Subcutaneous abdominal adipose tissue (tissue), 5 donors: Measurements from ENCODE around the gene TTLL4.
A peak's percentile ranks its signal among the peaks of the same experiment; 100 is the strongest.

ENCODE experiments used
- H3K27ac ChIP-seq: one replicate; pipeline ENCODE4 v1.7.0; 2013; ENCODE audit warnings: low read depth, mild to moderate bottlenecking, inconsistent platforms, low read length, moderate library complexity
- H3K27me3 ChIP-seq, 5 donors: one replicate each; pipeline ENCODE4 v1.7.0; 2013; ENCODE audit warnings: low read length in 5 of 5, inconsistent platforms in 1 of 5; ENCODE audit not compliant: control insufficient read depth in 5 of 5, insufficient read depth in 4 of 5
- H3K36me3 ChIP-seq, 5 donors: one replicate each; pipeline ENCODE4 v1.7.0; 2013; ENCODE audit warnings: low read length in 5 of 5; ENCODE audit not compliant: control insufficient read depth in 5 of 5, insufficient read depth in 5 of 5
- H3K4me1 ChIP-seq, 5 donors: one replicate each; pipeline ENCODE4 v1.7.0; 2013; ENCODE audit warnings: low read length in 5 of 5, mild to moderate bottlenecking in 3 of 5, moderate library complexity in 1 of 5; ENCODE audit not compliant: control insufficient read depth in 5 of 5, insufficient read depth in 5 of 5
- H3K4me3 ChIP-seq, 5 donors: one replicate each; pipeline ENCODE4 v1.7.0; 2013; ENCODE audit warnings: low read length in 5 of 5, low read depth in 1 of 5
- H3K9ac ChIP-seq, 5 donors: one replicate each; pipeline ENCODE4 v1.7.0; 2013; ENCODE audit warnings: low read length in 5 of 5, mild to moderate bottlenecking in 4 of 5, moderate library complexity in 3 of 5
- H3K9me3 ChIP-seq, 5 donors: one replicate each; pipeline ENCODE4 v1.7.0; 2013; ENCODE audit warnings: low read length in 5 of 5; ENCODE audit not compliant: control insufficient read depth in 5 of 5
- donor health status: healthy.
- donor health status: healthy.
- donor health status: healthy.
- donor health status: healthy.
- donor health status: healthy.

Gene TTLL4

DNA sequence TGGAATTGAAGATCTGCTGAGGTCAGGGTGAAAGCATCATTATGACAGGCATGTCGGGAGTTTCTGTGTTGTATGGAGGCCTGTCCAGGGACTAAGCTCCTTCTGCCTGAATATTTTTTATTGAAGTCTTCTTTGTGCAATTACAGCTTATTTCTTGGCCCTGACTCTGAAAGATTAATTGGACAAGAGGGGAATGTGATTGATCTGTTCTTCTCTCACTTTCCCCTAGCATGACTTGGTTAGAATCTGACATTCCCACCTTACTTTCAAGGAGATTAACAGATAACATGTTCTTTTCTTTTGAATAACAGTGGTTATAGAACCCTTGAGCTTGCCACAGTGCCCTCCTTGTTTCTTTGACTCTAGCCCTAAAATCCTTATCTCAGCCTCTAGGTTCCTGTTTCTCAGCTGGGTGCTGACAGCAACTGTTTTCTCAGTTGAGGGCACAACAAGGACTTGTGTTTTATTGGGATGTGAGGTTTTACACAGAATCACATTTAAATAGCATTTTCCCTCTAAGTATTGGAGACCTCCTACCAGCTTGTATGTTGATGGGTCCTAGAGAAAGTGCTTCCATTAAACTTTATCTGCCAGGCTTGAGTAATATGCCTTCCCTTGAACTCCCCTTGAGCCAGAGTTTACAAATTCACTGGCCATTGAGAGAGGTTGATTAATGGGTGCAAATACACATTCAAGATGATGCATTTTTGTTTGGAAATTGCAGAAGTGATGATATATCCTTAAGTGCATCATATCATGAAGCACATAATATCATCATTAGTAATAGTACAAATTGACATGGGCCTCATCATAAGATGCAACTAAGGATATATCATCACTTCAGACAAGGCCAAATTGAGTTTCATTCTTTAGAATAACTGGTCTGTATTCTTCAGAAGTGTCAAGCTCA lies 12.5 kb downstream of the TTLL4 start:
- H3K36me3 ChIP-seq: no peaks in the 10 kb centered on the region
- H3K4me1 ChIP-seq: no peaks in the 10 kb centered on the region
- no peak overlapping the region for H3K27ac ChIP-seq
- H3K27me3 ChIP-seq: no peaks in the 10 kb centered on the region
- no peak overlapping the region for H3K4me3 ChIP-seq
- H3K9me3 ChIP-seq: peaks cover 2 to 15% (median 8%) of the 10 kb centered on the region in 5 donors
- no peak overlapping the region for H3K9ac ChIP-seq

- no peak overlapping the region for H3K4me3 ChIP-seq
These were observed 15.5 kb downstream of the TTLL4 start for GRCh38 chr2:218726004-218726574.

DNA sequence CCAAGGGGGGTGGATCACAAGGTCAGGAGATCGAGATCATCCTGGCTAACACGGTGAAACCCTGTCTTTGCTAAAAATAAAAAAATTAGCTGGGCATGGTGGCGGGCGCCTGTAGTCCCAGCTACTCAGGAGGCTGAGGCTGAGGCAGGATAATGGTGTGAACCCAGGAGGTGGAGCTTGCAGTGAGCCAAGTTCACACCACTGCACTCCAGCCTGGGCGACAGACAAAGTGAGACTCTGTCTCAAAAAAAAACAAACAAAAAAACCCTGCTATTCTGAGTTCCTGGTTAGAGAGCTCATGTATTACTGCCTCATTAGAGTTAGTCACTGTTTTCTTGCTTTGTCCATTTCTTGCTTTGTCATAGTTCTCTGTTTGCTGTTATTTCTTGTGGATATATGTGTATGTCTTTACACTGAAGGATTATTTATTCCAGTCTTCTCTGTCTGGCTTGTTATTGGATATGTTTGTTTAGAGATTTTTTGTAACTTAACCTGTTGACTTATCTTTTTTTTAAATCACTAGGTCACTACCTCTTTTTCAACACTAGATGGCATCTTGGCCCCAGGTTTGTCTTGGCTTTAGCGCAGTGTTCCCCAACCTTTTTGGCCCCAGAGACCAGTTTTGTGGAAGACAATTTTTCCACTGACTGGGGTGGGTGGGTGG lies 17.0 kb downstream of the TTLL4 start:
- Histone ChIP-seq H3K27ac (no peak overlapping the region), H3K4me3 (no peak overlapping the region), H3K27me3 (no peaks in the 10 kb centered on the region), H3K9me3 (peaks cover 2 to 15% (median 8%) of the 10 kb centered on the region in 5 donors), H3K4me1 (peaks cover 3 to 14% (median 10%) of the 10 kb centered on the region in 5 donors), H3K36me3 (no peaks in the 10 kb centered on the region), H3K9ac (no peak overlapping the region)

More at GRCh38 chr2:218726004-218726574, 15.5 kb downstream of the TTLL4 start:
- peaks cover 2 to 15% (median 8%) of the 10 kb centered on the region in 5 donors for H3K9me3 ChIP-seq
- no peaks in the 10 kb centered on the region for H3K36me3 ChIP-seq
- no peaks in the 10 kb centered on the region for H3K27me3 ChIP-seq
- no peak overlapping the region for H3K9ac ChIP-seq
- H3K4me1 ChIP-seq: no peaks in the 10 kb centered on the region
- no peak overlapping the region for H3K27ac ChIP-seq

DNA sequence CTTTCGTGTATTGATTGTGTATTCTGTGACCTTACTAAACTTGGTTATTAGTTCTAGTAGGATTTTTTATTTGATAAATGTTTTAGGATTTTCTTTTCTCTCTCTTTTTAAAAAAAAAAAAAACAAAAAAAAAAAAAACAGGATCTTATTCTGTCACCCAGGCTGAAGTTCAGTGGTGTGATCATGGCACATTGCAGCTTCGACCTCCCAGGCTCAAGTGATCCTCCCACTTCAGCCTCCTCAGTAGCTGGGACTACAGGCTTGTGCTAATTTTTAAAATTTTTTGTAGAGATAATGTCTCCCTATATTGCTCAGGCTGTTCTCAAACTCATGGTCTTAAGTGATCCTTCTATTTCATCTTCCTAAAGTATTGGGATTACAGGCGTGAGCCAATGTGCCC lies 19.0 kb downstream of the TTLL4 start:
- H3K9me3 ChIP-seq: peaks cover 2 to 15% (median 8%) of the 10 kb centered on the region in 5 donors
- H3K27me3 ChIP-seq: no peaks in the 10 kb centered on the region
- H3K36me3 ChIP-seq: no peaks in the 10 kb centered on the region
- no peak overlapping the region for H3K27ac ChIP-seq
- H3K4me3 ChIP-seq: no peak overlapping the region
- H3K9ac ChIP-seq: no peak overlapping the region
- peaks cover 3 to 26% (median 14%) of the 10 kb centered on the region in 5 donors for H3K4me1 ChIP-seq

GRCh38 chr2:218732052-218732760 lies 21.6 kb downstream of the TTLL4 start:
- Histone ChIP-seq H3K4me1 (peaks cover 3 to 26% (median 14%) of the 10 kb centered on the region in 5 donors), H3K4me3 (no peak overlapping the region), H3K9ac (no peak overlapping the region), H3K27me3 (no peaks in the 10 kb centered on the region), H3K9me3 (peaks cover 0 to 5% (median 4%) of the 10 kb centered on the region in 5 donors), H3K36me3 (peaks cover 0 to 4% (median 0%) of the 10 kb centered on the region in 5 donors), H3K27ac (peak overlapping the region; percentile 39)

- peaks cover 0 to 1% (median under 1%) of the 10 kb centered on the region in 5 donors for H3K9me3 ChIP-seq
- H3K9ac ChIP-seq: no peak overlapping the region
- no peak overlapping the region for H3K27ac ChIP-seq
- no peak overlapping the region for H3K4me3 ChIP-seq
- H3K27me3 ChIP-seq: no peaks in the 10 kb centered on the region
- H3K4me1 ChIP-seq: peaks cover 3 to 26% (median 14%) of the 10 kb centered on the region in 5 donors
- peaks cover 0 to 10% (median 5%) of the 10 kb centered on the region in 5 donors for H3K36me3 ChIP-seq
These were observed 22.1 kb downstream of the TTLL4 start for GRCh38 chr2:218732761-218733158.

- H3K4me3 ChIP-seq: no peak overlapping the region
- H3K9me3 ChIP-seq: no peaks in the 10 kb centered on the region
- no peak overlapping the region for H3K27ac ChIP-seq
- no peak overlapping the region for H3K9ac ChIP-seq
- H3K4me1 ChIP-seq: peaks cover 3 to 26% (median 14%) of the 10 kb centered on the region in 5 donors
- H3K27me3 ChIP-seq: no peaks in the 10 kb centered on the region
- H3K36me3 ChIP-seq: peaks cover 0 to 16% (median 11%) of the 10 kb centered on the region in 5 donors
These were observed 22.8 kb downstream of the TTLL4 start for GRCh38 chr2:218733171-218734021.

- Histone ChIP-seq H3K4me3 (no peak overlapping the region), H3K27me3 (no peaks in the 10 kb centered on the region), H3K9ac (no peak overlapping the region), H3K36me3 (peaks cover 0 to 25% (median 17%) of the 10 kb centered on the region in 5 donors), H3K9me3 (no peaks in the 10 kb centered on the region), H3K4me1 (peaks cover 3 to 26% (median 14%) of the 10 kb centered on the region in 5 donors), H3K27ac (no peak overlapping the region)
These were observed 23.7 kb downstream of the TTLL4 start for GRCh38 chr2:218734190-218734975.
